ENCODE measurements around the gene GATA1.

Gene GATA1

GRCh38 chrX:48785186-48785539 lies 1.2 kb upstream of the GATA1 start:
- no peak for DNase-seq (ENCODE audit: low read depth)

DNA sequence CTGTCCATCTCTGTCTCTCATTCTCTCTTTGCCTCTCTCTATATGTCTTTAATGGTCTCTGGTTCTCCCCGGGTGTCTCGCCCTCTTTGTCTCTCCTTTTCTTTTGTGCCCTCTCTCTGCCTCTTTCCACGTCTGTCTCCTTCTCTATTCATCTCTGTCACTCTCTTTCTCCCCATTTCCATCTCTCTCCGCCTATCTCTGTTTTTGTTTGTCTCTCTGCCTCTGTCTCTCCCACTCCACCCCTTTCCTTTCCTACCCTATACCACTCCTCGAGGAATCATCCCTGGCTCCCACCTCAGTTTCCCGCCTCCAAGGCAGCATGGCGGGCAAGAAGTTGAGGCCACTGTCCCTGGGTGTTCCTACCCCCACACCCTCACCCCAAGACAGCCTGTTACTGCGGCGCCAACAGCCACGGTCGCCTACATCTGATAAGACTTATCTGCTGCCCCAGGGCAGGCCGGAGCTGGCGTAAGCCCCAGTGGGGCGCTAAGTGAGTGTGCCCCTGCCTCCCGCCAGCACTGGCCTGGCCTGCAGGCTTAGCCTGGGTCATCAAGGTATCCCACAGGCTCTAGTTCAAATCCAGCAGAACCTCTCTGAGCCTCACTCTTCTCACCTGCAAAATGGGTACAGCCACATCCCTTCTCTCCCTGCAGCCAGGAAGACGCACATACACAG lies 713 bp upstream of the GATA1 start:
- no peak for DNase-seq (ENCODE audit: low read depth)

DNA sequence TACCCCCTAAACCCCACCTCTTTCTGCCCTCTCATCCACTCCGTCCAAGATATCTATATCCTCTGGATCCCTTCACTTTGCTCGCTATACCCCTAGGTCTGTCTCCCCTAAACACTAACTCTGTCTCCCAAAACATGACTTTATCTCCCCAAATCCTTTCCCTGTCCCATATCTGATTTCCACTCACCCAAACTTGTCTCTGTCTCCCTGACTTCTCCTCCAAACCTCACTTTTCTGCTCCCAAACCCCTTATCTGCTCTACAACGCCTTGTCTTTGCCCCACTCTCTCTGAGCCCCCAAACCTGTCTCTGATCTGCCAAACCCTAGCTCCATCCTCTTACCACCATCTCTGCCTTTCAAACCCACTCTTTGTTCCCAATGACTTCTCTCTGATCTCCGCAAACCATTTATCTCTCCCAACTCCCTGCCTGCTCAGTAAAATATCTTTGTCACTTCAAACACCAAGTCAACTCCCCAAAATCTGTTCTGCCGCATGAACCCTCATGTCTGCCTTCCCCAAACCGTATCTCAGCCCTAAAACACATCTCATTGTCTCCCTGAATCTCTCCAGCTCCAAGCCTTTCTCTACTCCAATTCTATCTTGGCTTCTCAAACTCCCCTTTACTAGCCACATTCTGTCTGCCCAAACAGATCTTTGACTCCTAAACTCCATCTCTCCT lies 575 bp downstream of the GATA1 start:
- no peak for DNase-seq (ENCODE audit: low read depth)

DNA sequence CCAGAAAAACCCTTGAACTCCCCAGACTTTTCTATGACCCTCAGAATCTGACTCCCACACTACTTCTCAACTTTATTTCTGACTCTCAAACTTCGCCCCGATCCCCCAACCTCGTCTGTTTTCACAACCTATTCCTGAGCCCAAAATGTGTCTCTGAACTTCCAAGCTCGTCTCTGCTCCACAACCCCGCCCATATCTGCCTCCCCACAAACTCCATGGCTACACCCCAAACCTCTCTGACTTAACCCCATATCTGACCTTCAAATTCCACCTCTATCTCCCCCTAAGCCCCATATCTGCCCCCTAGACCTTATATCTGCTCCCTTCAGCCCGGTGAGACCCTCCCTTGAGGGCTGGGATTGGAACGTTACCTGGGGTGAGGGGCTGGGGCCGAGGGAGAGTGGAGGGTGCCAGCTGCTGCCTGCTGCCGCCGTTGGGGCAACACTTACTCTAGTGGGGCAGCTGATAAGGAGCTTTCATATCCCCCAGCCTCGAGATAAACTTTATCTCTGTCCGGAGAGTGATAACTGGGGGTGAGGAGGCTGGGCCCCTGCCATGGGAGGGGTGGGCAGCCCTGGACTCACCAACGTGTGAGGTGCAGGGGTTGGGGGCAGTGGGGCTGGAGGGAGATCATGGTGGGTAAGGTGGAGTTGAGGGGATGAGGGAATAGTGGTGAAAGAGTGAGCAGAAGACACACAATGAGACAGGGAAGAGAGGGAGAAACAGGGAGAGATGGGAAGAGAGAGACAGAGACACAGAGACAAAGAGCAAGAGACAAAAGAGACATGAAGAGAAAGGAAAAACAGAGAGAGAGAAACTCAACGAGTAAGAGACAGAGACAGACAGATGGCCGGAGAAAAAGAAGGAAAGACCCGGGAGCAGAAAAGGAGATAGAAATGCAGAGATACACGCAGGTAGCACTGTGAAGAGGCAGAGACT lies 1.4 kb downstream of the GATA1 start:
- DNase-seq (ENCODE audit: low read depth) = no peak

DNA sequence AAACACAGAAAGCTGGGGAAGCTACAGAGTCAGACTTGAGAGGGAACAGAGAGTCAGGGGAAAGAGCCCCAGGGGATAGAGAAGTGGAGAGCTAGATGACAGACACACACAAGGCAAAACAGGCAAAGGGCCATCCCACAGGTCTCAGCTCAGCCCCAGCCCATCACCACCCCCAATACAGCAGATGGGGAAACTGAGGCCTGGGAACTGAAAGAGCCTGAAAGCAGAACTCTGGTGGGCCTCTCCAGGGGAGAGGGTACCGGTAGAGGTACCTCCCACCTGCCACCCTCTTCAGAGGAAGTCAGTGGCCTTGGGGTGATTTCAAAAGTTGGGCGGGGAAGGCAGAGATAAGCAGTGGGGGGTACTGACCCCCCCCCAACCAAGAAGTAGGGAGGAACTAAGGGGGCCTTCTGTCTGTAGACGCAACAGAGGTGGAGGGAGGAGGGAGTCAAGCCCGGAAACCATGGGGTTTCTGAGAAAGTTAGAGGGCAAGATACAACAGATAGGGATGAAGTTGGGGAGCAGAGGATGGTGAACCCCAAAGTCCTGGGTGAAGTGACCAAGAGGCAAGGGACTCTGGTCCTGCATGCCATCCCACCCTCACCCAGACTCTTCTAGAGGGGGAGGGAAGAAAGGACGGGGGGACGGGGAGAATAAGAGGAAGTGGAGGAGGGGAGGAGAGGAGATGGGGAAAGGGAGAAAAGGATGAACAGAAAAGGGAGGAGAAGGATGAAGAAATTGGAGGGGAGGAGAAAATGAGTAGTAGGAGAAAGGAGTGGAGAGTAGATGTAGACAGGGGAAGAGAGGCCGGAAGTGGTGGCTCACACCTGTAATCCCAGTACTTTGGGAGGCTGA lies 3.2 kb downstream of the GATA1 start:
- no peak for DNase-seq (ENCODE audit: low read depth)

- no peak for DNase-seq (ENCODE audit: low read depth)
Observed at GRCh38 chrX:48790477-48790876, 4.1 kb downstream of the GATA1 start.

GRCh38 chrX:48791063-48791820 lies 4.9 kb downstream of the GATA1 start:
- DNase-seq (ENCODE audit: low read depth) = no peak

- no peak for DNase-seq (ENCODE audit: low read depth)
Observed at GRCh38 chrX:48792219-48792618, 5.8 kb downstream of the GATA1 start.

DNA sequence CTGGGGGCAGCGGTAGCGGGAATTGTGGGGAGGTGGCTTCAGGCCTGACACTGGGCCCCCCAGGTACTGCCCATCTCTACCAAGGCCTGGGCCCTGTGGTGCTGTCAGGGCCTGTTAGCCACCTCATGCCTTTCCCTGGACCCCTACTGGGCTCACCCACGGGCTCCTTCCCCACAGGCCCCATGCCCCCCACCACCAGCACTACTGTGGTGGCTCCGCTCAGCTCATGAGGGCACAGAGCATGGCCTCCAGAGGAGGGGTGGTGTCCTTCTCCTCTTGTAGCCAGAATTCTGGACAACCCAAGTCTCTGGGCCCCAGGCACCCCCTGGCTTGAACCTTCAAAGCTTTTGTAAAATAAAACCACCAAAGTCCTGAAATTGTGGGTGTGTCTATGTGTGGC lies 7.5 kb downstream of the GATA1 start:
- DNase-seq (ENCODE audit: low read depth) = no peak

- no peak for DNase-seq (ENCODE audit: low read depth)
Observed at GRCh38 chrX:48794340-48794910, 8.0 kb downstream of the GATA1 start.

- no peak for DNase-seq (ENCODE audit: low read depth)
Observed at GRCh38 chrX:48794911-48795515, 8.6 kb downstream of the GATA1 start.

GRCh38 chrX:48798318-48798717 lies 11.9 kb downstream of the GATA1 start:
- no peak for DNase-seq (ENCODE audit: low read depth)

DNA sequence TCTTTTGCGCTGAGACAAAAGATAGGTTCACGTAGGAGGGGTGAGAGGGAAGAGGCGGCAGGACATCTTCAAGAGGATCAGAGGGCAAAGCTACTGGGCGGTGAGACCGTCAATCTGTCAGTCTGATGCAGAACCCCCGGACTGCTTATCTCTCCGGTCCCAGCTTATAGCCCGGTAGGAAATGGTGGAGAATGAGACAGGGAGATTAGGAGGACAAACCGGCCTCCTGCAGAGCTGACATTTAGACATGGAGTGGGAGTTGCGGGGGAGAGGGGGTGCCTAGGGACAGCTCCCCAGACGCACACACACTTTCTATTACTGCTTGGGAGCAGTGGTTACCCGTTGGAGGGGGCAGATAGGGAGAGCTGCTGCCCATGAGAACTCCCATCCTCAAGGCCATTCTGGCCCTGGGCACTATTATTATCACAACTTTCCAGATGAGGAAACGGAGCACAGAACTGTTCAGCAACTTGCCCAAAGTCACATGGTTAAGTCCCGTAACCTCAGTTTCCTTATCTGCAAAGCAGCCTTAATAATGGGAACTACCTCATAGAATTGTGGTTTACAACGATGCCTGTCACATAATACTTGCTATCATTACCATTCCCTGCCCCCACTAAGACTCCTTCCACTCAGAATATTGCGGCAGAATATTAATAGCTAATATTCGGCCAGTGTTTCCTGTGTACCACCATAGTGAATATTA lies 14.3 kb downstream of the GATA1 start:
- DNase-seq (ENCODE audit: low read depth) = no peak

DNA sequence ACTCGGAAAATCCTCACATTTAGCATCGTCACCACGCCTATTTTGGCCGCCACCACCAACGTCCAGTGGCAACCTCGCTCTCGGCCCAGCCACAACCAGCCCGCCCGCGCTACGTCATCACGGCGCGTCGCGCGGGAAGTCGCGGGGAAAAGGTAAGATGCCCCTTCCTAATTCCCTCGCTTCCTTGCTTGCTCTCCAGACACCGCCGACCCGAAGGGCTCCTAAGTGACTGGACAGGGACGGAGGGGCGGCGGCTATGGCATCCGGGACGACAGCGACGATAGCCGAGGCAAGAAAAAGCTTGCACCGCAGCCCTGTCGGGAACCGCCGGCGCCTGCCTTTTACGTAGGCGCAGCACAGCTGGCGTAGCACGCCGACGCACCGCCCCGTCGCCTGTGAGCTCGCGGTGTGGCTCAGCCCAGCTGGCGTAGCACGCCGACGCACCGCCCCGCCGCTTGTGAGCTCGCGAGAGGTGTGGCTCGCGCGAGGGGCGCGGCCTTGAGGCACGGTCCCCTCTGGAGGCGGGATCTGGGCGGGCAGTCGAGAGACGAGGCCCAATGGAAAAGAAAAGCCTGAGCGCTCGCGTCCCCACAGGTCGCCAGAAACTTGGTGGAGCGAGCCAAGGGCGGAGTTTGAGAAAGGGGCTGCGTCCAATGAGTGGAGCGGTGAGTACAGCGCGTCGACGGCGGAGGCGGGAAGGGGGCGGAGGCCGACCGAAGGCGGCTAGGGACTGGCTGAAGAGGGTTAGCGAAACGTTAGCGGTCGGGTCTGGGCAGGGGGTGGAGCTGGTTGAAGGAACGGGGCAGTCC lies 15.1 kb downstream of the GATA1 start, which contains the start of gene HDAC6:
HDAC6 (plus strand) TSS at position 788 of the 809 bp plus-strand sequence. CDS start 626 bp downstream, outside the sequence.
- peak; percentile 92 for DNase-seq (ENCODE audit: low read depth)

- DNase-seq (ENCODE audit: low read depth) = peak; percentile 40
Observed at GRCh38 chrX:48802089-48802904, 15.9 kb downstream of the GATA1 start.

GRCh38 chrX:48802905-48803200 lies 16.5 kb downstream of the GATA1 start:
- DNase-seq (ENCODE audit: low read depth) = no peak

DNA sequence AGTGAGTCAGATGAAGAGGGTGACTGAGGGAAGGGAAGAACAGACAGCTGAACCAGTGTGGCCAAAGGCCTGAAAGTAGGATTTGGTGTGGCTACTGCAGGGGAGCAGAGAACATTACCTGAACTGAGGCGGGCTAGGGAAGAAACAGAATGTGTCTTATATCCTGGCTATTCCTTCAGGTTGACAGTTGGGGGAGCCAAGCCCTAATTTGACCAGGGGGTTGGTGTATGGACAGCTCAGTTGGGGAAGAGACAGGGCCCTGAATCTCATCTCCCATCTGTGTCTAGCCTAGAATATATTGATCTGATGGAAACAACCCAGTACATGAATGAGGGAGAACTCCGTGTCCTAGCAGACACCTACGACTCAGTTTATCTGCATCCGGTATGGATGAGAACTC lies 19.7 kb downstream of the GATA1 start:
- DNase-seq (ENCODE audit: low read depth) = no peak

DNA sequence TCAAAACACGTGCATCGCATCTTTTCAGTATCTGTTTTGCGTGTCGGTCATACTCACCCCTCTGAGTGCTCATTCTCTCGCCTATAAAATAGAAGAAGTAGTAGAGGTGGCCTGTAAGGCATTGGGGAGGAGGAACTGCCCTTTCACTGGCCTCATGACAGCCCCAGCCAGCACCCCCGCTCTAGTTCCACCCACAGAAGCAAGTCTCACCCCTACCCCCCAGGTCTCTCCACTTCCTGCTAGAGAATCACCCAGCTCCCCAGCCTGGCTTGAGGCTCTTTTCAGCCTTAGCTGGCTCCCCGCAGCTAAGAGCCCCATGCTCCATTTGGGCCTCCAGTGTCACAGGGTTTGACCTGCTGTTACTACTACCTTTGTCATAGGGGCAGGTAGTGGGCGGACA lies 27.3 kb downstream of the GATA1 start:
- no peak for DNase-seq (ENCODE audit: low read depth)
